Measurements from ENCODE around the gene UQCR11.

The UQCR11 gene

DNA sequence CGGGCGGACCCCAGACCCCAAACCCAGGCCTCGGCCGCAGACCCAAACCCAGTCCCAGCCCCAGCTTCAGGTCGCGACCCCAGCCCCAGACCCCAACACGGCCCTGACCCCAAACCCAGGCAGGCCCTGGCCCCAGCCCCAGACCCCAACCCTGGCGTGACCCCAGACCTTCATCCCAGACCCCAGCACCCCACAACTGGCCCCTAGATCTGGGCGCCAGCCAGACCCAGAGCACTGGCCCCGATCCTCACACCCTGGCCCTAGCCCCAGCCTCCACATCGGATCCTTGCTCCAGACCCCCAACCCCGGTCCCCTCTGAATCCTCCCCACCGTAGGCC is 20.1 kb downstream of the UQCR11 start:
- peaks cover 9 to 24% (median 12%) of the 10 kb centered on the region in 10 experiments for H3K4me1 ChIP-seq
- no peak for TF ChIP-seq Cebpa-rat (IDR thresholded peaks at IDR 0.05)
- no peak overlapping the region for H3K9ac ChIP-seq
- H3K4me3 ChIP-seq: no peak overlapping the region
- H3K4me2 ChIP-seq: no peak overlapping the region
- H3K27me3 ChIP-seq: no peaks in the 10 kb centered on the region
- H3K9me3 ChIP-seq (replicated peaks in 1 of 11): no peaks in the 10 kb centered on the region
- peaks cover 58 to 100% (median 96%) of the 10 kb centered on the region in 11 experiments for H3K36me3 ChIP-seq
- no peak overlapping the region for H3K27ac ChIP-seq
- H4K20me1 ChIP-seq: peaks cover 9 to 100% (median 98%) of the 10 kb centered on the region in 11 experiments; a peak in 20 of 22 replicates

DNA sequence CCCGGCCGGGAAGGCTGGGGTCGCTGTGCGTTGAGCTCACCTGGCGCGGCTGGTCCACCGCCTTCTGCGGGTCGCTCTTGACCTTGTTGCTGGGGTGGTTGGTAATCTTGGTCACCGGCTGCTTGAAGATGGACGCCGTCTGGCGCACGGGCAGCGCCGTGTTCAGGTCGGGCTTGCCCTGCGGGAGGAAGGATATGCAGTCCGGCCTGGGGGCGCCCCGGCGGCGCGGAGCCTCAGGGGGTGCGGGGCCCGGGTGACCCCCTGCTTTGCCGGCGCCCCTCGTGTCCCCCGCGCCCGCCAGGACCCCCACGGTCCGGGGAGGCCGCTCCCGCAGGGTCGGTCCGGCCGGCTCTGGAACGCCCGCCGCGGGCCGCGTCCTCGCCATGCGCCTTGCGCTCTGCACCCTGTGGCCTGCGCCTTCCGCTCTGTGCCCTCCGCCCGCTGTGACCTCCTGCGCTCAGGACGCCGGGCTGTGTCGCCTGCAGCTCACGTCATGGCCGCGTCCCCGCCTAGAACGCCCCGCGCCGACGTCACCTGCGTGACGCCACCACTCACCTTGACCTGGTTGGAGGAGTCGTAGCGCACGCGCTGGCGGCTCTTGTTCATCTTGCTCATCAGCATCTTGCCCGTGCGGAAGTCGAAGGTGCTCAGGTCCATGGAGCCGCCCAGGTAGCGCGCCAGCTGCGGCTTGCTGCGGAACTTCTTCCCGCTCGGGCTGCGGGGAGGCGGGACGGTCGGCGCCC is 20.6 kb downstream of the UQCR11 start:
- H3K4me2 ChIP-seq: no peak overlapping the region
- H3K4me1 ChIP-seq: peaks cover 3 to 18% (median 6%) of the 10 kb centered on the region in 10 experiments; a peak in 19 of 20 replicates
- H3K9me3 ChIP-seq (replicated peaks in 1 of 11): no peaks in the 10 kb centered on the region
- H3K36me3 ChIP-seq: peaks cover 63 to 100% (median 96%) of the 10 kb centered on the region in 11 experiments
- H3K4me3 ChIP-seq: no peak overlapping the region
- TF ChIP-seq Cebpa-rat (IDR thresholded peaks at IDR 0.05): no peak
- no peak overlapping the region for H3K9ac ChIP-seq
- H4K20me1 ChIP-seq: peaks cover 4 to 100% (median 98%) of the 10 kb centered on the region in 11 experiments; a peak in 20 of 22 replicates
- H3K27ac ChIP-seq: no peak overlapping the region
- no peaks in the 10 kb centered on the region for H3K27me3 ChIP-seq

DNA sequence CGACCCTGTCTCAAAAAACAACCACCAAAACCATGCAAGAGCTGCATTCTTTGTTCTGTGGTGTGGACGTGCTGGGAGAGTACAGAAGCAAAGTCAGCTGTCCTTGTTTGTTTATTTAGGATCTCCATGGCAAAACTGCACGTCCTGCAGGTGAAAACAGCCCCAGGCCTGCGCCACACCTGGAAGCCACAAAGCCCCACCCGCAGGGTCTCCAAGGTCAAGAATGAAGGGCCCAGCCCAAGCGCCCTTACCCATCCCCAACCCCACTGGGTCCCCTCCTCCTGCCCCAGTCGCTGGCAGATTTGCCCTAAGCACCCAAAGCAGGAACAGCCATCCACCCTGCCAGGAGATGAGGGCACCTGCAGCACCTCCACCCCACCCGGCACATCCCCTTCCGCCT is 23.1 kb downstream of the UQCR11 start:
- Histone ChIP-seq H3K27ac (no peak overlapping the region), H3K4me3 (no peak overlapping the region), H3K36me3 (peaks cover 84 to 100% (median 100%) of the 10 kb centered on the region in 11 experiments), H4K20me1 (peaks cover 0 to 100% (median 98%) of the 10 kb centered on the region in 11 experiments; a peak in 20 of 22 replicates), H3K4me1 (0 out of 20 replicates have a peak, but pooled peaks cover 0 to under 1% (median 0%) of the 10 kb centered on the region in 10 experiments), H3K27me3 (no peaks in the 10 kb centered on the region), H3K9me3 (replicated peaks in 1 of 11) (no peaks in the 10 kb centered on the region), H3K9ac (peak overlapping the region in 2 of 11 experiments; percentile 4 to 16; a peak in 2 of 22 replicates), H3K4me2 (no peak overlapping the region)
- TF ChIP-seq Cebpa-rat (IDR thresholded peaks at IDR 0.05): no peak

DNA sequence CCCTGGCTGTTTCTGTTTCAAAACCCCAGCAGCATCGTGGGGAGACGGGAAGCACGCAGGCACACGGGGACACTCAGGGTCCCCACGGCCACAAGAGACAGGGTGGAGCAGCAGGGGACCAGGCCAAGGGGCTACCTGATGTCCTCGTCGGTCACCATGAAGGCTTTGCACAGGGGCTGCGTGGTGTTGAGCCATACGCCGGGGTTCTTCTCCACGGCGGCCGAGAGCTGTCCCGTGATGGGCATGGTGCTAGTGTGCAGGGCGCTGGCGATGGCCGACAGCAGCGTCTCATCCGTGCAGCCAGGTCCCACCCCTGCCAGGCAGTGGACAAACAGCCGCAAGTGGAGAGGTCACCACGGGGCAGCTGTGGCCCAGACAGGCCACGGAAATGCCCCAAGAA is 24.3 kb downstream of the UQCR11 start:
- H3K36me3 ChIP-seq: peaks cover 91 to 100% (median 100%) of the 10 kb centered on the region in 11 experiments
- H3K4me2 ChIP-seq: no peak overlapping the region
- no peak overlapping the region for H3K4me3 ChIP-seq
- no peak for TF ChIP-seq Cebpa-rat (IDR thresholded peaks at IDR 0.05)
- H3K9ac ChIP-seq: no peak overlapping the region
- no peaks in the 10 kb centered on the region for H3K9me3 ChIP-seq (replicated peaks in 1 of 11)
- no peaks in the 10 kb centered on the region for H3K4me1 ChIP-seq
- H4K20me1 ChIP-seq: peaks cover 0 to 100% (median 98%) of the 10 kb centered on the region in 11 experiments; a peak in 21 of 22 replicates
- H3K27ac ChIP-seq: no peak overlapping the region
- no peaks in the 10 kb centered on the region for H3K27me3 ChIP-seq

DNA sequence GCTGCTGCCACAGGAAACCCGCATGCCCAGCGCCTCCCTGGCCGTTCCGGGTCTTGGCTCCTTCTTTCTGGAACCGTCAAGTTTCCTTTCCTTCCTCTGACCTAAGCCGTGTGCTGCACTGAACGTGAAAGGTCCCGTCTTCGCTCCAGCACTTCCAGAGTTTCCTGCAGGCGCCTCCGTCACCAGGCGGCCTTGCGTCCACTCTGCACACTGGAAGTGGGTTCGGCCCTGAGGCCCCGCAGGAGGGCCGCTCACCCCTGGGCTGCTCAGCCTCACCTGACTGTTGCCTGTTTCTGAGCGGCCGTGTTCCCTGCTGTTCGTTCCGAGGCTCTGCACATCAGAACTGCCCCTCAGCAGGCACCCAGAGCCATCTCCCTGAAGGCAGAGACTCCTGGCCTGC is 24.9 kb downstream of the UQCR11 start:
- Histone ChIP-seq H4K20me1 (peaks cover 0 to 100% (median 98%) of the 10 kb centered on the region in 11 experiments; a peak in 21 of 22 replicates), H3K4me2 (no peak overlapping the region), H3K4me1 (no peaks in the 10 kb centered on the region), H3K27ac (no peak overlapping the region), H3K27me3 (no peaks in the 10 kb centered on the region), H3K9ac (peak overlapping the region in 1 of 11 experiments; percentile 22; a peak in 1 of 22 replicates), H3K36me3 (peaks cover 87 to 100% (median 99%) of the 10 kb centered on the region in 11 experiments), H3K9me3 (replicated peaks in 1 of 11) (no peaks in the 10 kb centered on the region), H3K4me3 (no peak overlapping the region)
- no peak for TF ChIP-seq Cebpa-rat (IDR thresholded peaks at IDR 0.05)

DNA sequence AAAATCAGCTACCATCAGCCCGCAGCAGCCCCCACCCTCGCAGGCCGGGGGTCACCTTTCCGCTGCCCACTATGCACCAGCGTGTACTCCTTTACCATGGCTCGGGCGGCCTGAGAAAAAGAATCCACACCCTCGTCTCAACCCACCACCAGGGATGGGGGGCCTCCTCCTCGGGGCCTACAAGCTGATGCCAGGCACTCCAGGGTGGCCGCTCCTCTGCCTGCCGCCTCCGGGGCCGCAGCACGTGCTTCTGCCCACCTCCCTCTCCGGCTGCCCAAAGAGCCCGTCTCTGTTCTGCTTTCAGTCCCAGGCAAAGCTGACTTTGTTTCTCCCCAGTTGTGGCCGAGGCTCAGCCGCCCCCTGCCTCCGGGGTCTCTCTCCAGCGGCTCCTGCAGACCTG is 26.0 kb downstream of the UQCR11 start:
- Histone ChIP-seq H3K4me2 (no peak overlapping the region), H3K4me1 (no peaks in the 10 kb centered on the region), H4K20me1 (peaks cover 0 to 100% (median 89%) of the 10 kb centered on the region in 11 experiments; a peak in 19 of 22 replicates), H3K4me3 (no peak overlapping the region), H3K9me3 (replicated peaks in 1 of 11) (no peaks in the 10 kb centered on the region), H3K36me3 (peaks cover 77 to 100% (median 91%) of the 10 kb centered on the region in 11 experiments), H3K27ac (no peak overlapping the region), H3K27me3 (no peaks in the 10 kb centered on the region), H3K9ac (no peak overlapping the region)
- no peak for TF ChIP-seq Cebpa-rat (IDR thresholded peaks at IDR 0.05)

DNA sequence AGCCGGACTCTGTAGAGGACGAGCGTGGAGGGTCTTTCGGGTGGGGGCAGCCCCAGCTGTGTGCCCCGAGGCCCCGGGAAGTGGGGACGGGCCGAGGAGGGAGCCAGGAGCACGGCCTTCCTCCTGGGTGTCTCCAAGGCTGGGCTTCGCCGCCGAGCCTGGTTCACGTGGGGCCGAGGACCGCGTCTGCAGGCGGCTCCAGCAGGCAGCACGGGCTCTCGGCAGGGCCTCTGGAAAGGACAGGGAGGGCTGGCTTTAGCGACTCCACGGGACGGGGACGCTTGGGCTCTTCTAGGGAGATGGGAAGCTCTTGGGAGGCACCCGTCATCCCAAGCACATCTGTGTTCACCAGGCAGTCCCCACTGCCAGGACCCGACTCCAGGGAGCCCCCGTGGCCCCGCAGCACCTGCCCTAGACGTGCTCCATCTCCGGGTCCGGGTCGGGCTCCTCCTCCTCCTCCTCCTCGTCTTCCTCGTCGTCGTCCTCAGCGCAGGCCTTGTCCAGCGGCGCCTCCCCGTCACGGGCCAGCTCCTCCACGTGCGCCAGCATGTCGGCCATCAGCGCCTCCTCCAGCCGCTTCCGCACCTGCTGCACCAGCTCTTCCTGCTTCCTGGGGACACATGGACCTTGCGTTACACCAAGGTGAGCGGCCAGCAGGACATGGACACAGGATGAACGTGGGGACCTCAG is 27.2 kb downstream of the UQCR11 start:
- Histone ChIP-seq H3K27me3 (no peaks in the 10 kb centered on the region), H3K36me3 (peaks cover 67 to 92% (median 81%) of the 10 kb centered on the region in 11 experiments), H3K9ac (no peak overlapping the region), H3K27ac (no peak overlapping the region), H3K4me1 (peaks cover 0 to 8% (median 0%) of the 10 kb centered on the region in 10 experiments; a peak in 1 of 20 replicates), H3K4me2 (no peak overlapping the region), H3K9me3 (replicated peaks in 1 of 11) (no peaks in the 10 kb centered on the region), H3K4me3 (no peak overlapping the region), H4K20me1 (peaks cover 0 to 96% (median 78%) of the 10 kb centered on the region in 11 experiments; a peak in 19 of 22 replicates)
- no peak for TF ChIP-seq Cebpa-rat (IDR thresholded peaks at IDR 0.05)

DNA sequence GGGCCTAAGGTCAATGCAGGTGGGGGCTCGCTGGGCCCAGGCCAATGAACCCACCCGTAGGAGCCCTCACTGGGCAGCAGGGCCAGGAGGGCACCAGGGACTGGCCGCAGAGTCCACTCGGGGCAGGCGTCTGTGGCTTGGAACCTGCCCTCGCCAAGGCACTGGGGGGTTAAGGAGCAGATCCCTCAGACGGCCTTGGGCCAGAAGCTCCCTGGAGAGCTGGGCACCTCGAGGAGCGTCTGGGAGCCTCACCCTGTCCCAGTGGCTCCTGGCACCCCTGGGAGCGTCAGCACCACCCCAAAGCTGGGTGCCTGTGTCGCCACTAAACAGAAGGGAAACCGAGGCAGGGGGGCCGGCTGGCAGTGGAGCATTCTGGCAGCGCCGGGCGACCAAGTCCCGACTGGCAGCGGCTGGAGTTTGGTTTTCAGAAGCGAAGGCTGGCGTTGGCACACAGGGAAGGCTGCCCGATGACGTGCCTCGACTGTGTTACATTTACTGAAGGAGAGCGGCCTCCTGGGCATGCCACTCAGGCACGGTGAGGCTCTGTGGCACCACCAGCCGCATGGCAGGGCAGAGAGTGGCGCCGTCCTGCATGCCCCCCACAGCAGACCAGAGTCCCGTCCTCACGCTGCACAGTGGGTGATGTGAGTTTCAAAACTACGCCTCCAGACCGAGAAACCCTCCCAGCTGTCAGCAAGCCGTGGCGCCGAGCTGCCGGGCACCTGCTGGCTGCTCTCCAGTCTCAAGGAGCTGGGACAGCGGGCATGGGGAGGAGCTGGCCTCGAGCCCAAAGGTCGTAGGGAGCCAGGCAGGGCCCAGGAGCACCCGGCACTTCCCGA is 28.0 kb downstream of the UQCR11 start:
- H3K27me3 ChIP-seq: no peaks in the 10 kb centered on the region
- H4K20me1 ChIP-seq: peaks cover 0 to 89% (median 71%) of the 10 kb centered on the region in 11 experiments; a peak in 19 of 22 replicates
- no peak overlapping the region for H3K27ac ChIP-seq
- no peak overlapping the region for H3K4me3 ChIP-seq
- no peak overlapping the region for H3K4me2 ChIP-seq
- no peak overlapping the region; a peak in 1 of 22 replicates for H3K9ac ChIP-seq
- TF ChIP-seq Cebpa-rat (IDR thresholded peaks at IDR 0.05): no peak
- no peaks in the 10 kb centered on the region for H3K9me3 ChIP-seq (replicated peaks in 1 of 11)
- peaks cover 0 to 8% (median 0%) of the 10 kb centered on the region in 10 experiments; a peak in 1 of 20 replicates for H3K4me1 ChIP-seq
- peaks cover 59 to 84% (median 73%) of the 10 kb centered on the region in 11 experiments for H3K36me3 ChIP-seq

All from BLaER1 treated with 17β-estradiol and CSF1 and Interleukin-3, amounts not matched to agents 10 nM and 100 nM (cell line).